ENCODE results near the gene ACAT1.
"Not testable (repeated sequence)": the region's sequence is repeated elsewhere in the genome, so short reads cannot be mapped to it uniquely, and the experiment has no call there.

The ACAT1 gene

GRCh38 chr11:108148556-108148955 is 27.2 kb downstream of the ACAT1 start:
- DNase-seq = no peak

GRCh38 chr11:108154591-108154990 is 33.2 kb downstream of the ACAT1 start:
- no peak for DNase-seq

- no peak for DNase-seq
These were observed 39.7 kb downstream of the ACAT1 start for GRCh38 chr11:108160970-108161566.

- DNase-seq = not testable (repeated sequence)
These were observed 41.5 kb downstream of the ACAT1 start for GRCh38 chr11:108162878-108163277.

GRCh38 chr11:108167624-108168023 is 46.3 kb downstream of the ACAT1 start:
- no peak for DNase-seq

- no peak for DNase-seq
These were observed 48.8 kb downstream of the ACAT1 start for GRCh38 chr11:108170184-108170583.

GRCh38 chr11:108177570-108177969 is 56.2 kb downstream of the ACAT1 start:
- no peak for DNase-seq

- DNase-seq = no peak
These were observed 72.4 kb downstream of the ACAT1 start for GRCh38 chr11:108193725-108194124.

- DNase-seq = no peak
These were observed 75.5 kb downstream of the ACAT1 start for GRCh38 chr11:108196901-108197300.
